ENCODE data around the gene BPIFB1.

Gene BPIFB1

GRCh38 chr20:33332905-33333456 is 50.0 kb downstream of the BPIFB1 start:
- DNase-seq: no peak

DNA sequence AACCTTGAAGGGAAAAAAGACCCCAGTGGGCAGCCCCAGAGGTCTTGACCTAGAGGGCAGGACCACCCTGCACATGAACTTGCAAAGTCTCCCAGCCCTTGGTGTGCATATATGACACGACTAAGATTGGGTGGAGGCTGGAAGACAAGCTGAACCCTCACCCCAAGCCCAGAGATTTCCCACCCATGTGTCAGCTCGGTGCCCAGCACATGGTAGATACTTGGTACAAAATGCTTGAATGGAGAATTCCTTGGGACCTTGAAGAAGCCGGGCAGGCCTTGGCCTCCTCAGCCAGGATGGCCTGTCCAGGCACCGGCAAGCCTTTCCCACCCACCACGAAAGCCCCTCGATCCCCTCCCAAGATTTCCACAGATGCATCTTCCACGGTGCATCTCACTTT is 50.6 kb downstream of the BPIFB1 start:
- DNase-seq: no peak

GRCh38 chr20:33334111-33334510 is 51.1 kb downstream of the BPIFB1 start:
- no peak for DNase-seq

GRCh38 chr20:33336375-33336774 is 53.4 kb downstream of the BPIFB1 start:
- DNase-seq: no peak

- DNase-seq: no peak
These were observed 54.1 kb downstream of the BPIFB1 start for GRCh38 chr20:33337119-33337518.

GRCh38 chr20:33337531-33338165 is 54.6 kb downstream of the BPIFB1 start:
- no peak for DNase-seq

- no peak for DNase-seq
These were observed 55.6 kb downstream of the BPIFB1 start for GRCh38 chr20:33338467-33339258.

GRCh38 chr20:33339515-33340058 is 56.6 kb downstream of the BPIFB1 start:
- DNase-seq: no peak

- DNase-seq: no peak
These were observed 60.5 kb downstream of the BPIFB1 start for GRCh38 chr20:33343521-33343920.

- no peak for DNase-seq
These were observed 62.3 kb downstream of the BPIFB1 start for GRCh38 chr20:33345342-33345741.

- DNase-seq: no peak
These were observed 65.3 kb downstream of the BPIFB1 start for GRCh38 chr20:33348136-33348937.

DNA sequence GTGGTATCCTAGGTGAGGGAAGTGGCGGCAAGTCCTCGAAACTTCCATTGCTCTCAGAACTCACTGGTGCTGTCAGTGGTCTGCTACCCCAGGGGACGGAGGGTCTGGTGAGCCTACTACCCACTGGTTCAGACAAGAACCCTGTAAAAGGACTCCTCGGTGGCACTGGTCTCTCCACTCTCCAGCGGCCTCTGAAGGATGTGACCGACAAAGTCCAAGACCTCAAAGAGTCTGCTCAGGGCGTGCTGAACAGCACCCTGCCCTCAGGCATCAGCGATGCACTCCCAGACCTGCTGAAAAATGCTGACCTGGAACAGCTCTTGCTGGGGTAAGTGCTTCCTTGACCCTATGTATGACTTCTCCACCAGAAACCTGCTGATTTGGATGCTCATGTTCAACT is 66.5 kb downstream of the BPIFB1 start:
- DNase-seq: no peak

DNA sequence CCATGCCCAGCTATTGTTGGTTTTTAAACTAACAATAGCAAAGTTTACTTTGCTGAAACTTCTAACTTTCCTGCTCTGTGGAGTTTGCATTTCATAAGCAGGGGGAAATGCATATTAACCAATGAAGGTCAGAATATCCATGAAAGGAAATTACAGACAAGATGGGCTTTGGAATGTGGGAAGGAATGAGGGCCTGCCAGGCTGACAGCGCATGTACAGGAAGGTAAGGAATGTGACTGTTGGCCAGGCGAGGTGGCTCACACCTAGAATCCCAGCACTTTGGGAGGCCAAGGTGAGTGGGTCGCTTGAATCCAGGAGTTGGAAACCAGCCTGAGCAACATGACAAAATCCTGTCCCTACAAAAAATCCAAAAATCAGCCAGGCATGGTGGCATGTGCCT is 68.7 kb downstream of the BPIFB1 start:
- no peak for DNase-seq

GRCh38 chr20:33352258-33353012 is 69.4 kb downstream of the BPIFB1 start:
- no peak for DNase-seq

DNA sequence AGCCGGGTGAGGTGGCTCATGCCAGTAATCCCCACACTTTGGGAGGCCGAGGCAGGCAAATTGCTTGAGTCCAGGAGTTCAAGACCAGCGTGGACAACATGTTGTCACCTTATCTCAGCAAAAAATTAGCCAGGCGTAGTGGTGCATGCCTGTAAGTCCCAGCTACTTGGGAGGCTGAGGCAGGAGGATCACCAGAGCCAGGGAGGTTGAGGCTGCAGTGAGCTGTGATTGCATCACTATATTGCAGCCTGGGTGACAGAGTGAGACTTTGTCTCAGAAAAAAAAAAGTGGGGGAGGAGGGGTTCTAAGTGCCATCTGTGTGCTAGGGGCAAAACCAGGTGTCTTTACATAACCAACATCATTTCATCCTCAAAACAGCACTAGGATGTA is 70.0 kb downstream of the BPIFB1 start:
- no peak for DNase-seq
